ENCODE data around the gene GDPD3.
"Not testable (repeated sequence)": the region's sequence is repeated elsewhere in the genome, so short reads cannot be mapped to it uniquely, and the experiment has no call there.

Gene GDPD3

DNA sequence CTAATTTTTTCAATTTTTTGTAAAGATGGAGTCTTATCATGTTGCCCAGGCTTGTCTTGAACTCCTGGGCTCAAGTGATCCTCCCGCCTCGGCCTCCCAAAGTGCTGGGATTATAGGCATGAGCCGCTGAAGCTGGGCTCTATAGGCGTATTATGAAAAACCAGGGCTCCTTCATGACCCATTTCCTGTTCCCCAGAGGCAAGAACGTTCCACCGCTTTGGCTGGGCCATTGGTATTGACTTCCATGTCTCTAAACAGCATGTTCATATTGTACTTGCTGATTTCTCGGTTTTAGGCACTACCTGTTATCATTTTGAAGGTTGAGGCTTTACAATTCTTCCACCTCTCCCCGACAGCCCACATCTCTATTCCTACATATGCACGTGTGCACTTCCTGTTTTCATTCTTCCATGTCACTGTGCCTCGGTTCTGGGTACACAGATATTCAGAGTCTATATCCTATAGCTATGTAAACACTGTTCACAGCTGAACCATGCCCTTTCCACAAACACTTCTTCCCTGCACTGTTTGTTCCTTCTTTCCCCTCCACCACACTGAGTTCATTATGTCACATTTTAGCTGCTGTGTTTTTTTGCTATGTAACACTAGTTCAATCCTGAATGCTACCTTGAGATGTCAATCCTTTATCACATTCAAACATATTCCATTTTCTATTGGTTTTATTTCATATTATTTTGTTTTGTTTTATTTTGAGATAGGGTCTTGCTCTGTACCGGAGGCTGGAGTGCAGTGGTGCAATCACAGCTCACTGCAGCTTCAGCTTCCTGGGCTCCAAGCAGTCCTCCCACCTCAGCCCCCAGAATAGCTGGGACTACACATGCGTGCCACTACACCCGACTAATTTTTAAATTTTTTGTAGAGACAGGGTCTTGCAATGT is 26.5 kb upstream of the GDPD3 start:
- no peaks in the 10 kb centered on the region for H3K4me1 ChIP-seq
- H3K9me3 ChIP-seq, result no peaks in the 10 kb centered on the region
- no peaks in the 10 kb centered on the region for H3K36me3 ChIP-seq (replicated peaks)
- H3K27me3 ChIP-seq (ENCODE audit: low read depth), result no peaks in the 10 kb centered on the region
- no peak for DNase-seq (ENCODE audit: low spot score in 2 of 2)
- in situ Hi-C loops (cut with MboI; ENCODE audit: low sequenced_read_pairs), result no loop called here
- H3K4me3 ChIP-seq, result no peak overlapping the region

- Histone ChIP-seq H3K9me3 (no peaks in the 10 kb centered on the region), H3K36me3 (replicated peaks) (no peaks in the 10 kb centered on the region), H3K27me3 (ENCODE audit: low read depth) (no peaks in the 10 kb centered on the region), H3K4me3 (no peak overlapping the region), H3K4me1 (no peaks in the 10 kb centered on the region)
- in situ Hi-C loops (cut with MboI; ENCODE audit: low sequenced_read_pairs), result no loop called here
- DNase-seq (ENCODE audit: low spot score in 2 of 2), result no peak
These were observed 24.6 kb upstream of the GDPD3 start for GRCh38 chr16:30137897-30138296.

DNA sequence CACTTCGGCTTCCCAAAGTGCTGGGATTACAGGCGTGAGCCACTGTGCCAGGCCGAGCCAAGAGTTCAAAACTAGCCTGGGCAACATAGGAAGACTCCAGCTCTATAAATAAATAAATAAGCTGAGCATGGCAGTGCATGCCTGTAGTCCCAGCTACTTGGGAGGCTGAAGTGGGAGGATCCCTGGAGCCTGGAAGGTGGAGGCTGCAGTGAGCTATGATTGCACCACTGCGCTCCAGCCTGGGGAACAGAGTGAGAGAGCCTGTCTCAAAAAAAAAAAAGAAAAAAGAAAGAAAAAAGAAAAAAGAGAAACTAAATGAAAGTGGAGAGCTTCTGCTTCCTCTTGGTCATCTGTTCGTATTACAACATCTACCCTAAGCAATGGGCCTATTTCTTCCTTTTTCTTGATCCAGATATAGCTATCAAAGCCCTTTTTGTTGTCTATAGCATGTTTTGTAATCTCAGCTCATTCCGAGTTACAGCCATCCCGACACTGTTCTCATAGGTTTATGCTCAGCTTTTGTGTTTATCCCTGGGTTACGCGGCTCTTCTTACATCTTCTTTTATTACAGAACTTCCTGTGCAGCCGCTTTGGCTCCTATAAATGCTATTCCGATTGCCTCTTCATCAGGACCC is 23.8 kb upstream of the GDPD3 start:
- Histone ChIP-seq H3K9me3 (no peaks in the 10 kb centered on the region), H3K4me3 (no peak overlapping the region), H3K36me3 (replicated peaks) (no peaks in the 10 kb centered on the region), H3K27me3 (ENCODE audit: low read depth) (no peaks in the 10 kb centered on the region), H3K4me1 (no peaks in the 10 kb centered on the region)
- no peak for DNase-seq (ENCODE audit: low spot score in 2 of 2)
- in situ Hi-C loops (cut with MboI; ENCODE audit: low sequenced_read_pairs), result no loop called here

GRCh38 chr16:30132591-30132990 is 19.3 kb upstream of the GDPD3 start:
- Histone ChIP-seq H3K27me3 (ENCODE audit: low read depth) (no peaks in the 10 kb centered on the region), H3K9me3 (no peaks in the 10 kb centered on the region), H3K36me3 (replicated peaks) (no peaks in the 10 kb centered on the region), H3K4me1 (no peaks in the 10 kb centered on the region), H3K4me3 (no peak overlapping the region)
- in situ Hi-C loops (cut with MboI; ENCODE audit: low sequenced_read_pairs), result no loop called here
- DNase-seq (ENCODE audit: low spot score in 2 of 2), result no peak

DNA sequence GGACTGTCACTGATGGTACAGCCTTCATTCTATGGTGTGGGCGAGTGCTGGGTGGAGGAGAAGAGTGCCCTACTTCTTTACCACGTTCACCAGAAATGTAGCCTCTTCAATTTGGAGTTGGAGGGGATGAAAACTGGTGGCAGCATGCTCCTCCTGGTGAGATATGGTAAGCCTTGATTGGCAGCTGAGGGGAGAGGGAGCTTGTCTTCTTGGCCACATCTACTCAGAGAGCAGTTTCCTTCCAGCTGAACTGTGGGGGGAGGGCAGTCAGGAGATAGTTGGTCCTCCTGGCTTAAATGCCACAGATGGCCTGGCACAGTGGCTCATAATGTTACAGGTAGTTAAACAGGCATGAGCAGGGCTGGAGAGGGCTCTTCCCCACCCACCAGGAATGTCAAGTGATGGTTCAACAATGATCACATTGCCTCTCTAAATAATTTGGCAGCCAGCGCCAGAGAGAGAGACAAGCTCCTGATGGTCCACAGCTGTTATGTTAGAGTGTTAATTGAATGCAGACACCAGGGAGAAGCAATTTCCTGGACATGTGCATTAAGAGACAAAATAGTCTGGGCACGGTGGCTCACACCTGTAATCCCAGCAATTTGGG is 18.6 kb upstream of the GDPD3 start:
- H3K36me3 ChIP-seq (replicated peaks), result no peaks in the 10 kb centered on the region
- no peaks in the 10 kb centered on the region for H3K4me1 ChIP-seq
- H3K4me3 ChIP-seq, result no peak overlapping the region
- no peaks in the 10 kb centered on the region for H3K9me3 ChIP-seq
- in situ Hi-C loops (cut with MboI; ENCODE audit: low sequenced_read_pairs), result no loop called here
- DNase-seq (ENCODE audit: low spot score in 2 of 2), result no peak
- H3K27me3 ChIP-seq (ENCODE audit: low read depth), result no peaks in the 10 kb centered on the region

DNA sequence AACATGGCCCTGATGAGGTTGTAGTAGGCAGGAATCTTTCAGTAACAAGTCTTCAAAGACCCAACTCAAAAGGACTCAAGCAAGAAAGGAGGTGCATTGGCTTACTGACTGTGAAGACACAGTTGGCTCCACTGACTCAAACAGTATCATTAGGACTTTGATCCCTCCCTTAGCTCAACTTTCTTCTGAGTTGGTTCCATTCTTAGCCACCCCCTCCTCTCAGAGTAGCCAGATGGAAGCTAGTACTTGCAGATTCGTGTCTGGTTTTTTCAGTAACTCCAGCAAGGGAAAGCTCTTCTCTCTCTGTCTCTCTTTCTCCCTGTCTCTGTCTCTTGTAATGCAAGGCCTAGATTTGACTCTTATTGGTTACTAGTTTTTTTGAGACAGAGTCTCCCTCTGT is 14.7 kb upstream of the GDPD3 start:
- in situ Hi-C loops (cut with MboI; ENCODE audit: low sequenced_read_pairs), result no loop called here
- H3K27me3 ChIP-seq (ENCODE audit: low read depth), result no peaks in the 10 kb centered on the region
- H3K36me3 ChIP-seq (replicated peaks), result no peaks in the 10 kb centered on the region
- no peaks in the 10 kb centered on the region for H3K9me3 ChIP-seq
- no peak for DNase-seq (ENCODE audit: low spot score in 2 of 2)
- H3K4me3 ChIP-seq, result no peak overlapping the region
- H3K4me1 ChIP-seq, result peaks cover 3% of the 10 kb centered on the region

GRCh38 chr16:30125690-30126089 is 12.4 kb upstream of the GDPD3 start:
- DNase-seq (ENCODE audit: low spot score in 2 of 2); in situ Hi-C loops (cut with MboI; ENCODE audit: low sequenced_read_pairs); H3K9me3 ChIP-seq; H3K27me3 ChIP-seq (ENCODE audit: low read depth); H3K4me1 ChIP-seq; H3K36me3 ChIP-seq (replicated peaks); H3K4me3 ChIP-seq: not testable (repeated sequence)

- in situ Hi-C loops (cut with MboI; ENCODE audit: low sequenced_read_pairs), result loop anchor here (25.0 kb wide), 1 partner anchor 512 kb away; no protein-coding TSS in a partner anchor
These were observed 11.6 kb upstream of the GDPD3 start for GRCh38 chr16:30124985-30125379.

GRCh38 chr16:30122604-30123160 is 9.3 kb upstream of the GDPD3 start:
- peak overlapping the region; percentile 47 for H3K4me3 ChIP-seq
- in situ Hi-C loops (cut with MboI; ENCODE audit: low sequenced_read_pairs), result loop anchor here (25.0 kb wide), 1 partner anchor 515 kb away; no protein-coding TSS in a partner anchor
- DNase-seq (ENCODE audit: low spot score in 2 of 2), result no peak
- no peaks in the 10 kb centered on the region for H3K27me3 ChIP-seq (ENCODE audit: low read depth)
- H3K4me1 ChIP-seq, result peaks cover 3% of the 10 kb centered on the region
- H3K36me3 ChIP-seq (replicated peaks), result peaks cover 8% of the 10 kb centered on the region
- H3K9me3 ChIP-seq, result no peaks in the 10 kb centered on the region

More at GRCh38 chr16:30124985-30125379, 11.6 kb upstream of the GDPD3 start:
- Histone ChIP-seq H3K4me1 (peaks cover 3% of the 10 kb centered on the region), H3K27me3 (ENCODE audit: low read depth) (no peaks in the 10 kb centered on the region), H3K9me3 (no peaks in the 10 kb centered on the region), H3K4me3 (no peak overlapping the region), H3K36me3 (replicated peaks) (no peaks in the 10 kb centered on the region; the same call in 1 of the 2 replicates)
- no peak for DNase-seq (ENCODE audit: low spot score in 2 of 2)

GRCh38 chr16:30121741-30122571 is 8.6 kb upstream of the GDPD3 start:
- peaks cover 3% of the 10 kb centered on the region for H3K4me1 ChIP-seq
- no peak for DNase-seq (ENCODE audit: low spot score in 2 of 2)
- in situ Hi-C loops (cut with MboI; ENCODE audit: low sequenced_read_pairs), result loop anchor here (25.0 kb wide), 1 partner anchor 515 kb away; no protein-coding TSS in a partner anchor
- H3K9me3 ChIP-seq, result no peaks in the 10 kb centered on the region
- H3K27me3 ChIP-seq (ENCODE audit: low read depth), result no peaks in the 10 kb centered on the region
- peak overlapping the region; percentile 47 for H3K4me3 ChIP-seq
- peaks cover 10% of the 10 kb centered on the region for H3K36me3 ChIP-seq (replicated peaks)

GRCh38 chr16:30120340-30121105 is 7.2 kb upstream of the GDPD3 start:
- Histone ChIP-seq H3K27me3 (ENCODE audit: low read depth) (no peaks in the 10 kb centered on the region), H3K4me1 (peaks cover 3% of the 10 kb centered on the region), H3K4me3 (no peak overlapping the region), H3K36me3 (replicated peaks) (peaks cover 10% of the 10 kb centered on the region), H3K9me3 (no peaks in the 10 kb centered on the region)
- in situ Hi-C loops (cut with MboI; ENCODE audit: low sequenced_read_pairs), result loop anchor here (25.0 kb wide), 1 partner anchor 517 kb away; no protein-coding TSS in a partner anchor
- DNase-seq (ENCODE audit: low spot score in 2 of 2), result no peak

DNA sequence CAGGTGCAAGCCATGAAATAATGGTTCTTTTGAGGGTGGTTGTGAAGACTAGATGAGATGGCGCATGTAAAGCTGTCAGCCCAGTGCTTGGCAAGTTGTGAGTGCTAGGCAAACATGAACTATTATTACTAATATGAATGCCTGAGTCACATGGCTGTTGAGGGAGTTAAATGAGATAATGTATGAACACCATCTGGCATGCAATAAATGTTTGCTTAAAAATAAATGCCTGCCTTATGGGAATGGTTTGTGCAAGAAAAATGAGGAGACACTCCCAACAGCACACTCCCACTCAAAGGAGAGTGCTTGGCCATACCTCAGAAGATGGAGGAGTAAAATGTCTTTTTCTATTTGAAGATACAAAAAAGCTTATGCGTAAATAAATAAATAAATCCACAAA is 6.1 kb upstream of the GDPD3 start:
- in situ Hi-C loops (cut with MboI; ENCODE audit: low sequenced_read_pairs), result loop anchor here (25.0 kb wide), 1 partner anchor 518 kb away; no protein-coding TSS in a partner anchor
- no peak for DNase-seq (ENCODE audit: low spot score in 2 of 2)
- H3K4me1 ChIP-seq, result peaks cover 3% of the 10 kb centered on the region

More for the DNA sequence above, 6.1 kb upstream of the GDPD3 start:
- H3K27me3 ChIP-seq (ENCODE audit: low read depth), result no peaks in the 10 kb centered on the region
- H3K9me3 ChIP-seq, result no peaks in the 10 kb centered on the region
- H3K36me3 ChIP-seq (replicated peaks), result peaks cover 10% of the 10 kb centered on the region
- H3K4me3 ChIP-seq, result no peak overlapping the region
